ENCODE data around the gene FILIP1L. TPM values are rescaled to one million over a fixed set of nuclear protein-coding genes. Genes with fewer than 3 reads are reported as not detected.
A peak's percentile ranks its signal among the peaks of the same experiment; 100 is the strongest.

FILIP1L gene
- total RNA-seq, 1 experiment from 2014 or later, result 29.0 TPM

DNA sequence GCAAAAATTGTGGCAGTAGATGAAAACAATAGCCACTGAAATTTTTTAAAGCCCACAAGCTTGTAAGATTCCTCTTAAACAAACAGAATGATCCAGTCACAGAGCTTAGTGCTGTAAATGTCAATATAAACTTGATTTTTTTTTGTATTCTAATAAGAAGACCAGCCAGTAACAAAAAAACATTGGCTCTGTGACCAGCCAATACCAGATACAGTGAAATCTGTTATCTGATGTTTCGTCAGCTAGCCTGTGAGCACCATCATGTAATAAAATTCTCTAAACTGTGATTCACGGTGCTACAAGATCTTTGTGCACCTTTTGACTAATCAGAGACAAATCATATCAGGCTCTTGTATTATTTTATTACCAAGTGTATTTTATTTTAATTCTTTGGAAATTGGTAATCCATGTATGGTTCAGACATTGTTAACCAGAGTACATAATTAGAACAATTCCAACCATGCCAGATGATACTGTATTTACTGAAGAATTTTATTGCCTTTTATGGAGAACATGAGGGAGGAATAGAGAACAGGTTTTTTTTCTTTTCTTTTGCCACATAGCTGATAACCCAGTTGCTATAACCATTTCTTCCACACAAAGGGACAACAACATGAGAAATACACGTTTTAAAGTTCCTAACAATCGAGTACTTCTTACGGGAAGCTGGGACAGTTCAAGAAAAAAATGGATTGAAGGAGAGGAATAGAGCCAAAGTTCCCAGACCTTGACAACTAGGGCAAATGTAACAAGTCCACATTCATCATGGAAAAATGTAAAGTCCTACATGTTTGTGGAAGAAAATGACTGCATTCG lies 71.9 kb downstream of the FILIP1L start:
- peak; percentile 88 for DNase-seq (ENCODE audit: low spot score)

DNA sequence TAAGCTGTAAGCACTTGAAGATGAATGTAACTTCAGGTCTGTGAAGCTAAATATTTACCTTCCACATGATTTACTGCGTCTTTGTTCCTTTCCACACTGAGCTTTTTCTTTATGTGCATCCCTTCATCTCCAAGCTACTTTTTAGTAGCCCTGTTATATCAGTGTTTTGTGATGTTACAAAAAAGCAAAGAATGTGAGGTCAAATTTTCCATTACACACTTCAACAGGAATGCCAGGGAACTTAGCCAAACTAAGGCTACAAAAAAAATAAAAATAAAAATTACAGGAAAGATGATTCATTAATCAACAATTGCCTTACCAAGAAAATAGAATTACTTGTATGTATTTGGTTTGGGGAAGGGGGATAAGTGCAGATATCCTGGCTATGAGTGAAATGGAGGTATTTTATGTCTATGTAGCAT lies 73.0 kb downstream of the FILIP1L start:
- DNase-seq (ENCODE audit: low spot score), result peak; percentile 83

DNA sequence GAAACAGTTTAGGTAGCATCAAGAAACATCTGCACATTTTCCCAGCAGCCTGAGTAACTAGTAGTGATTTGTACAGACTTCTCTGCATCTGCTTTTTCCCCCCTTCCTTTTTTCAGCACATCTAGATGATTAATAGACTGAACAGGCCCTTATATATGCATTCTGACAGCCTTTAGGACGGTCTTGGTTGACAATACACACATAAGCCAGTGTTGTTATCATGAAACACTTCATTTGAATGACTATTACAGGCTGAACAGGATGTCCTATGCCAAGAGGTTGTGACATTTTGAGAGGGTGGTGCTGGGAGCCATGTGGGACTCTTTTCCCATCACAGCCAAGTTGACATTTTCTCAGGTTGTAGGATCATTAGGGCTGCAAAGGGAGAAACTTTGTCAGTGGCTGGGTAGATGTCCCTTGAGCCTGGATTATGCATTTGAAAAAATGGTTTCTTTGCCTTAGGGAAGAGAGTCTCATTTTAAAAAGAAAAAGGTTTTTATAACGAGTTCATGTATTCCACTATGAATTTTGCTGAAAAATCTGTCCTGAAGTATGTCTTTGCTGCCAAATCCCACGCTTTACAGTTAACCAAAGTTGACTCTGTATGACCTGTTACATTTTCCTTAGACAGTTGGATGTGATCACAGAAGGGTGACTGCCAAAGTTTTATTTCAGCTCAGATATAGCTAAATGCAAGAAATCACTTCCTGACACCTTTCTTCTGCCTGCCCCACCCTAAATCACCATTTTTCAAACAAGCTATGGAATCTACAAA lies 73.7 kb downstream of the FILIP1L start:
- no peak for DNase-seq (ENCODE audit: low spot score)

DNA sequence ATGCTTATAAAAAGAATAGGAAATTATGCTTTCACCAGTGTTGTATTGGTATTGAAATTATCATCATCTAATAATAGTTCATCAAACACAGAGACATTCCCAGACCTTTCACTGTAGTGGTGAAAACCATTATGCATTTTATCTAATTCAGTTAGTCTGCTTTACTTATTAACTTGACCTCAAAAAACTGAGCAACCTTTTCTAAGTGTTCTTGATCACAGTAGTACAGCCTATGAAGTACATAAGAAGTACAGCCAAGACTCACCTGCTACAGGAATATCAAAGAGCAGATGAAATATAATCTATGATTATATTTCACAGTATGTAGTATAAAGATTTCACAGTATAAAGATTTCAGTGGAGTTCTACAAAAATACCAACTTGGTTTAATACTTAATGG lies 75.2 kb downstream of the FILIP1L start:
- DNase-seq (ENCODE audit: low spot score), result no peak

GRCh38 chr3:100033903-100034471 lies 80.3 kb downstream of the FILIP1L start:
- DNase-seq (ENCODE audit: low spot score), result no peak

GRCh38 chr3:100033184-100033583 lies 81.1 kb downstream of the FILIP1L start:
- peak; percentile 80 for DNase-seq (ENCODE audit: low spot score)

- peak; percentile 87 for DNase-seq (ENCODE audit: low spot score)
Measured at GRCh38 chr3:100032243-100032642, 82.1 kb downstream of the FILIP1L start.

- DNase-seq (ENCODE audit: low spot score), result no peak
Measured at GRCh38 chr3:100030914-100031425, 83.3 kb downstream of the FILIP1L start.

DNA sequence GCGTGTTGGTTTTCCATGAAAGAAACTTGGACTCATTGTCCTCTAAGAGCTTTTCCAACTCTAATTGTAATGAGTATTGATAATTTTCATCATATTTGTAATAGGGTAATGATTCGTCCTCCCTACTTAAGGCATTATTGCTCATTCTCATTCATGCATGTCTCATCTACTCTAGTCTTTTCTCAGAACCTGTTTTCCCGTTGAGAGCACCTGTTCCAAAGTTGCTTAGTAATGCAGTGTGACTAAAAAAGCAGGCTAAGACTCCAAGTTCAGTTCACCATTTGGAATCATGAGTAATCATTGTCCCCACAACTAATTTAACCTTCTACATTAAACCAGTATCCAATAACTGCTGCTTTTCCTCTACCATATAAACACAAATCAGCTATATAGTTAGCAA lies 84.0 kb downstream of the FILIP1L start:
- no peak for DNase-seq (ENCODE audit: low spot score)

DNA sequence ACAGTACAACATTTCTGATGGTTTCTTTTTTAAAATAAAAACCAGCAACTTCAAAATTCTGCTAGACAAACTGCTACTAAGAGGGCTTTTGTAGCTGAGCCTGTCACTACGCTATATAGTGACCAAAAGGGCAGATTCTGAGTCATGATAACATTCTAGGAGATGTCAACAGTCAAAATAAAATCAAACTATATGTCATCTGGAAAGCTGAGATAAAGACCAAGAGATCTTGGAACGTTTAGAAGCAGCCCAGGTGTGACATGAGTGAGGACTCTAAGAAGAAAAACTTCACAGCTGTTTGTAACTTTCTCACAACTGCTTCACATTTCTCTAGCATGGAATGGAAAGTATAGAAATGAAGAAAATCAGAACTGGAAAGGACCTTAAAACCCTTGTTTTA lies 84.6 kb downstream of the FILIP1L start:
- no peak for DNase-seq (ENCODE audit: low spot score)

DNA sequence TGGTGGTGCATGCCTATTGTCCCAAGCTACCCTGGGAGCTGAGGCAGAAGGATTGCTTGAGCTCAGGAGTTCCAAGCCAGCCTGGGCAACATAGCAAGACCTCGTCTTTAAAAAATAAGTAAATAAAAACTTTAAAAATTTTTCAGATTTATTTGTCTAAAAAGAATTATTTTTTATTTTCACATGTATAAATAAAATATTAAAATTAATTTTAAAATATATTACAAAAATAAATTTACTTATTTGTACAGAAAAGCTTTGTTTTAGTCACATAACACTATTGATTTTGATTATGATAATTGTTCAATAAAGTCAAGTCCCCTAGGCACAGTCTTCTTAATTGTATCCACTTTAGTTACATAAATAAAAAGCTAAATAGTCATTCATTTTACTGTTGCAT lies 85.2 kb downstream of the FILIP1L start:
- DNase-seq (ENCODE audit: low spot score), result no peak

GRCh38 chr3:100027321-100027720 lies 87.0 kb downstream of the FILIP1L start:
- no peak for DNase-seq (ENCODE audit: low spot score)

- DNase-seq (ENCODE audit: low spot score), result peak; percentile 59
Measured at GRCh38 chr3:100024520-100025303, 89.6 kb downstream of the FILIP1L start.

DNA sequence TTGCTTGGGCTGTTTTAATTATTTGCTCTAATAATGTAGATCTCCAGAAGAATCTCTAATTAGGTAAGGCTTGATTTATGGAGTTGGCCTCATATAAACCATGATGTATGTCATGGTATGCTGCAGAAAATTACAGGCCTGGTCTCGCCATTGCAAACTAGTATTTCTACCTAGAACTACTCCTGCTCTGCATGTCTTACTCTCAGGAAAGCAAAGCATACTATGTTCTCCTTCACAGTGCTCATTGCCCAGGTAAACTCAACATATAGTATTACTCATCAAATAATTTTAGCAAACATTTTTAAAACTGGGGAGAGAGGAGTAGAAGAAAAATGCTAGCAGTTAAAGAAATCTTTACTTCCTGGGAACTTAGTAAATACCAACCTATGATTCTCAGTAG lies 90.7 kb downstream of the FILIP1L start:
- no peak for DNase-seq (ENCODE audit: low spot score)

GRCh38 chr3:100023150-100023549 lies 91.2 kb downstream of the FILIP1L start:
- DNase-seq (ENCODE audit: low spot score), result no peak

DNA sequence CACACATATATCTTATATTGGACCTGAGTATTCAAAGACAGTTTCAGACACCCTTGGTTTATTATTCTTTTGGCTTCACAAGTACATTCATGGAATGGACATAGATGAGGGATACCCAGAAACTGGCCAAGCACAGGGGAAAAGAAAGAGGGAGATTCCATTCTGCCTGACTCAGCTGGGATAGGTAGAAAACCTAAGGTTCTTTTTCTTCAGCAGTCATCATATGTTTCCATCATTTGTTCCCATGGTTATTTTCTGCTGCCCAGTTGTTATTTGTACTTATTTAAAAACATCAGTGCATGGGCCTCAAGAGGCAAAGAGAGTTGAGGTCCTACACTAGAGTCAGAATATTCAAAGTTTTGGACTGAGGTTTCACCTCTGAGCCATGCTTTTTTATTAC lies 91.8 kb downstream of the FILIP1L start:
- DNase-seq (ENCODE audit: low spot score), result no peak

DNA sequence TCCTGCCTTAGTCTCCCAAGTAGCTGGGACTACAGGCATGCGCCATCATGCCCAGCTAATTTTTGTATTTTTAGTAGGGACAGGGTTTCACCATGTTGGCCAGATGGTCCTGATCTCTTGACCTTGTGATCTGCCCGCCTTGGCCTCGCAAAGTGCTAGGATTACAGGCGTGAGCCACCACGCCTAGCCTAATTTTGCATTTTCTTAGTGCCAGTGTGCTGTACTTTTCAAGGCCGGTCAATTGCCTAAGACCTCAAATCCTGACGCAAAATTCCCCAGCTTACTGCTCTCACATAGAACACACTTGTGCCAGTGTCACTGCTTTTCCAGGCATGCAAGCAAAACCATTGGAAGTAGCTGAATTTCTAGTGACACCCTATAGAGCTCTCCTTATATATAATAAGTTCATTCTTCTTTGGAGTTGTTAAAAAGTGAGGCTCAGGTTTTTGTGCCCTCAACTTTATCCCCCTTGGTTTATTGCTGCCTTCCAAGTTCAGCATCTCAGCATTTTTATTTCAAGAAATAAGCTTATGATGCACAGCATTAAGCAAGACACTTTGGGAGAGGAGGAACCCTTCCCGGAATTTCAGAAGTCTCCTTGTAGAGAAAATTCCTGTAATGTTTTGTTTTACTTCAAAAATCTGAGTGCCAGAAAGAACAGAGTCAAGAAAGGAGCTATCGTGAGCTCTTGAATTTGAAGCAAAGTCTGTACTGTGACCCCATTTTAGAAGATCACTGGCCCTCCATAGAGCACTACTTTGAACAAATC lies 93.2 kb downstream of the FILIP1L start:
- DNase-seq (ENCODE audit: low spot score), result no peak

- no peak for DNase-seq (ENCODE audit: low spot score)
Measured at GRCh38 chr3:100019719-100020118, 94.6 kb downstream of the FILIP1L start.

- DNase-seq (ENCODE audit: low spot score), result no peak
Measured at GRCh38 chr3:100018806-100019205, 95.5 kb downstream of the FILIP1L start.

DNA sequence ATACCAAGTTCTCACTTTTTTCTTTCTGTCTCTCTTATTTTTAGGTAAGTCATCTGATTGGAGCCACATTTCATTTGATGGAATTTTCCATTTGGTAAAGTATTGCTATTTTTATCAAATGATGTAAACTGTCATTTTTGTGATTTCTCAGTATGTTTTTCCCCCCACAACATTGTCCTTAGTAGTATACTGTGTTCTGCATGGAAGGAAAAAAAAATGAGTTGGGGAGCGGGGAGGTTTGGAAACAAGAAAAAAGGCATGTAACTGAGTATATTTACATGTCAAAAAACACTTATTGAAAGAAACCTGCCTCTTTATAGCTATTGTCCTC lies 104.2 kb downstream of the FILIP1L start:
- no peak for DNase-seq (ENCODE audit: low spot score)

Measured in A172 (cell line).